GM19099 (cell line): Measurements from ENCODE around the gene GLB1L2.

Experiments used
- POLR2A ChIP-seq: IDR thresholded peaks from 3 replicates; pipeline ENCODE4 v1.6.1; 2011; ENCODE audit warnings: low read depth; ENCODE audit not compliant: insufficient read length; ENCODE audit errors: extremely low read depth

GLB1L2 gene

GRCh38 chr11:134382257-134382656, 50.5 kb downstream of the GLB1L2 start:
- TF ChIP-seq POLR2A, result no peak

GRCh38 chr11:134382830-134383229, 51.0 kb downstream of the GLB1L2 start:
- no peak for TF ChIP-seq POLR2A

- TF ChIP-seq POLR2A, result no peak
Observed at GRCh38 chr11:134383576-134384221, 51.9 kb downstream of the GLB1L2 start.

- no peak for TF ChIP-seq POLR2A
Observed at GRCh38 chr11:134384406-134384805, 52.6 kb downstream of the GLB1L2 start.

- TF ChIP-seq POLR2A, result no peak
Observed at GRCh38 chr11:134385171-134385570, 53.4 kb downstream of the GLB1L2 start.

GRCh38 chr11:134385774-134386565, 54.2 kb downstream of the GLB1L2 start:
- no peak for TF ChIP-seq POLR2A

- TF ChIP-seq POLR2A, result no peak
Observed at GRCh38 chr11:134386945-134387344, 55.2 kb downstream of the GLB1L2 start.

GRCh38 chr11:134387501-134387900, 55.7 kb downstream of the GLB1L2 start:
- TF ChIP-seq POLR2A, result no peak

GRCh38 chr11:134388590-134388989, 56.8 kb downstream of the GLB1L2 start:
- no peak for TF ChIP-seq POLR2A

GRCh38 chr11:134389464-134390180, 57.8 kb downstream of the GLB1L2 start:
- no peak for TF ChIP-seq POLR2A

GRCh38 chr11:134390706-134391569, 59.1 kb downstream of the GLB1L2 start:
- no peak for TF ChIP-seq POLR2A

GRCh38 chr11:134391656-134392055, 59.9 kb downstream of the GLB1L2 start:
- TF ChIP-seq POLR2A, result no peak

- TF ChIP-seq POLR2A, result no peak
Observed at GRCh38 chr11:134392953-134393615, 61.3 kb downstream of the GLB1L2 start.

- TF ChIP-seq POLR2A, result no peak
Observed at GRCh38 chr11:134393638-134394037, 61.9 kb downstream of the GLB1L2 start.
